ENCODE measurements around the gene ASPN.

DNA sequence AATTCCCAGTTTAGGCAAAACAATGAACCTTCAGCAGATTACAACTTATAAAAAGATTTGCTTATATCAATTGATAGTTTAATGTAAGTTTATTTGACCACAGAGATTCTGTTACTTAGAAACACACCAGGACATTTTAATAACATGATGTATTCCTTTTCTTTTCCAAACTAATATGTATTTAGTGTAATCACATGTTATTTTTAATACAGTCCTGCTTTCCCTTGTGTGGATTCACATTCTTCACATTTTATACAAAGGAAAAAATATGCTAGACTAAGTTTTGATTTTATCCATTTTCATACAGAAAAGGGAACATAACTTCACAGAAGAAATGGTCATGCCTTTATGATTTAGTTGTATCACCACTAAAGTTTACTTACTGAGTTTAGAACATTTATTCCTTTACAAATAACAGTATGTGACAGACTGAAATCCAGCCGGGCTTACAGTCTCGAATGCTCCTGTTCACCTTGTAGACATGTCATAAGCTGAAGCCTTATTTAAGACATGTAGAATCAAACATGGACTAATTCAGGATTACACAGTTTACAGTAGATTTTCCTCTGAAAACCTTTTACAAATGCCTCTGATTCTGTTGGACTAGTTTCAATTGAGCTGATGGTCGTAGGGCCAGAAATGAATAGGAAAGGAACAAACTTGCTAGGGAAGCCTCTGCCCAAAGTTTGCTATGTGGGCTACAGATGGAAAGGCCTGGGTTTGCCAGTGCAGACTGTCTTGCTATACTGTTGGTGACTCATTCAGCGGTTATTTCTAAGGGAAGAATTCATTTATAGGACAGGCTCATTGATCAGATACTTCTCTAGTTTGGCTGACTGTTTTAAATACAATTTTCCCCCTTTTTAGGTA, 6.6 kb upstream of the ASPN start:
- TF ChIP-seq, protein P1, sequence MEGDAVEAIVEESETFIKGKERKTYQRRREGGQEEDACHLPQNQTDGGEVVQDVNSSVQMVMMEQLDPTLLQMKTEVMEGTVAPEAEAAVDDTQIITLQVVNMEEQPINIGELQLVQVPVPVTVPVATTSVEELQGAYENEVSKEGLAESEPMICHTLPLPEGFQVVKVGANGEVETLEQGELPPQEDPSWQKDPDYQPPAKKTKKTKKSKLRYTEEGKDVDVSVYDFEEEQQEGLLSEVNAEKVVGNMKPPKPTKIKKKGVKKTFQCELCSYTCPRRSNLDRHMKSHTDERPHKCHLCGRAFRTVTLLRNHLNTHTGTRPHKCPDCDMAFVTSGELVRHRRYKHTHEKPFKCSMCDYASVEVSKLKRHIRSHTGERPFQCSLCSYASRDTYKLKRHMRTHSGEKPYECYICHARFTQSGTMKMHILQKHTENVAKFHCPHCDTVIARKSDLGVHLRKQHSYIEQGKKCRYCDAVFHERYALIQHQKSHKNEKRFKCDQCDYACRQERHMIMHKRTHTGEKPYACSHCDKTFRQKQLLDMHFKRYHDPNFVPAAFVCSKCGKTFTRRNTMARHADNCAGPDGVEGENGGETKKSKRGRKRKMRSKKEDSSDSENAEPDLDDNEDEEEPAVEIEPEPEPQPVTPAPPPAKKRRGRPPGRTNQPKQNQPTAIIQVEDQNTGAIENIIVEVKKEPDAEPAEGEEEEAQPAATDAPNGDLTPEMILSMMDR (IDR thresholded peaks at IDR 0.05): no peak
- TF ChIP-seq POLR2A (IDR thresholded peaks at IDR 0.05) (no peak), EP300 (IDR thresholded peaks at IDR 0.05; ENCODE audit: low read depth) (no peak), POLR2AphosphoS5 (IDR thresholded peaks at IDR 0.05) (no peak)

Data from transverse colon (tissue), 4 donors.